ENCODE measurements around the gene RTN4RL1. TPM values are rescaled to one million over a fixed set of nuclear protein-coding genes. Genes with fewer than 3 reads are reported as not detected.
A peak's percentile ranks its signal among the peaks of the same experiment; 100 is the strongest.

Gene RTN4RL1
- total RNA-seq, 1 experiment from 2014 or later: 0.22 TPM

GRCh38 chr17:2023256-2023655 is 1.9 kb downstream of the RTN4RL1 start:
- Histone ChIP-seq H3K23ac (ENCODE audit: insufficient read length, low read depth, low read length) (no peak overlapping the region), H2BK12ac (ENCODE audit: insufficient read length, low read depth, low read length) (no peak overlapping the region), H3K14ac (ENCODE audit: insufficient read depth, low read length) (peak overlapping the region; percentile 16; the same call in 1 of the 2 replicates), H3K4me1 (ENCODE audit: insufficient read depth, low read length) (no peaks in the 10 kb centered on the region), H4K5ac (ENCODE audit: insufficient read length, low read depth, low read length) (no peak overlapping the region), H4K91ac (ENCODE audit: insufficient read length, low read depth, low read length) (no peak overlapping the region), H3K4ac (ENCODE audit: low read depth, low read length) (no peak overlapping the region), H3K9ac (ENCODE audit: extremely low read depth, insufficient read length, low read length) (no peak overlapping the region), H4K8ac (replicated peaks; ENCODE audit: insufficient read length, low read depth, low read length) (no peak overlapping the region), H2AFZ (ENCODE audit: low read length) (no peak overlapping the region), H2BK120ac (ENCODE audit: low read depth, low read length, poor library complexity, severe bottlenecking) (no peak overlapping the region), H2BK15ac (ENCODE audit: low read depth, low read length) (no peak overlapping the region), H3K56ac (ENCODE audit: insufficient read length, low read depth, low read length) (no peak overlapping the region), H3K79me2 (ENCODE audit: insufficient read depth, low read length) (no peaks in the 10 kb centered on the region), H3T11ph (ENCODE audit: low read length) (no peak overlapping the region), H3K79me1 (ENCODE audit: insufficient read depth, low read depth, low read length, poor library complexity, severe bottlenecking) (no peaks in the 10 kb centered on the region), H3K27me3 (ENCODE audit: insufficient read depth, low read length) (peaks cover 59% of the 10 kb centered on the region), H2BK5ac (ENCODE audit: insufficient read length, low read length) (no peak overlapping the region), H2AK5ac (ENCODE audit: insufficient read length, low read length) (no peak overlapping the region), H3K23me2 (ENCODE audit: insufficient read length, low read depth, low read length, poor library complexity, severe bottlenecking) (peaks cover 20% of the 10 kb centered on the region), H3K9me3 (ENCODE audit: control insufficient read depth, low read depth, low read length) (no peaks in the 10 kb centered on the region), H3K18ac (ENCODE audit: insufficient read length, low read depth, low read length) (peak overlapping the region; percentile 47), H3K27ac (ENCODE audit: insufficient read length, low read depth, low read length) (no peak overlapping the region), H4K20me1 (ENCODE audit: control insufficient read depth, insufficient read depth, insufficient read length) (no peaks in the 10 kb centered on the region), H3K4me2 (ENCODE audit: insufficient read depth, insufficient read length, low read length) (no peak overlapping the region), H2BK20ac (ENCODE audit: low read depth, low read length, poor library complexity, severe bottlenecking) (no peak overlapping the region)
- TF ChIP-seq CTCF (conservative IDR thresholded peaks at IDR 0.05): no peak
- H3K4me3 Mint-ChIP-seq: peak overlapping the region in 1 of 2 experiments; percentile 48; a peak in 1 of 5 replicates
- no peak for DNase-seq
- no peak overlapping the region for H3K27ac Mint-ChIP-seq
- H3K27me3 Mint-ChIP-seq (ENCODE audit: low read depth): peaks cover 95% of the 10 kb centered on the region
- no CpG with 5 or more reads among the region's 16 CpGs for WGBS (ENCODE audit: extremely low coverage, insufficient read length, low lambda C conversion rate)
- no peaks in the 10 kb centered on the region; a peak in 1 of 7 replicates for H3K36me3 Mint-ChIP-seq (ENCODE audit: insufficient read depth in 1 of 3, low read depth in 3 of 3)
- H3K9me3 Mint-ChIP-seq: peaks cover 5 to 6% of the 10 kb centered on the region in 2 experiments; a peak in 4 of 5 replicates
- H3K4me1 Mint-ChIP-seq: peaks cover 6 to 13% of the 10 kb centered on the region in 2 experiments

Data from H9 (cell line).